ENCODE results near the gene UFD1.

The UFD1 gene

DNA sequence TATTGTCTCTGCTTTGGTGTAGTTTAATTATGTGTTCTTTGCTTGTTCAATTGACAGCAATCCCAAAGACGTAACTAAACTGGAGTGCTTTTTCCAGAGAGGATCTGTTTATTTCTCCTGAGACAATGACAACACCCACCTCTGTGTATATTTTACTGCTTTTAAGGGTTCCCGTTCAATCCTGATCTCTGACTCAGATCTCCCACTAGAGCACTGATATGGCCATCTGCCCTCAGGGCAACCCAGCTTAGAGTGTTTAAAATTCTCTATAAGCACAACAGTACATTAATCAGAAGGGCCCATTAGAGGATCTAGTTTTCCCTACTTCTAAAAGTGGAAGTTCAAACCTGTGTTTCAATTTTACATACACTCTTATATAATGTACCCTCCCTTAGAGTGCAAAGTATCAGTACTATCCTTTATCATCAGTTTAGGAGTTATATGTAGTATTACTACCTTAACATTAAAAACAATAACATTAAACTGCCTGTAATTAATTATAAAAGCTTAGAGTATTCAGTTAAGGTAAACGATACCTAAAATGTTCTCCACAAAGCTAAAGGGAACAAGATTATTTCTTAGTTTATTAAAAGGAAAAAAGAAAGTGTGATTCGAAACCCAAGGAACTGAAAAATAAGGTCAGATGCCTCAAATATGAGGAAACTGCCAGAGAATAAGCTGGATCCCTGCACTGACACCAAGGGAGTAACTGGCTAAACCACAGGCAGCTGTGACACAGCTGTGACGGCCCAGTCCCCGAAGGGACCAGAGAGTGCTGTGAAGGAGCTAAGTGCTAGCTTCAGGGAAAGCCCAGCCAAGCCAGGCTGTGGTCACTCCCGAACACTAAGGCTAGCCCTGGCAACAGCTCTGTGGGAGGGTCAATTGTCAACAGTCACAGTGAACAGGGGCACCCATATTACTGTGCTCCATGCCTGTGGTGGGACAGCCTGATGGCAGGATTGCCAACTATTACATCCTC lies 15.2 kb downstream of the UFD1 start:
- TF ChIP-seq, protein P1, sequence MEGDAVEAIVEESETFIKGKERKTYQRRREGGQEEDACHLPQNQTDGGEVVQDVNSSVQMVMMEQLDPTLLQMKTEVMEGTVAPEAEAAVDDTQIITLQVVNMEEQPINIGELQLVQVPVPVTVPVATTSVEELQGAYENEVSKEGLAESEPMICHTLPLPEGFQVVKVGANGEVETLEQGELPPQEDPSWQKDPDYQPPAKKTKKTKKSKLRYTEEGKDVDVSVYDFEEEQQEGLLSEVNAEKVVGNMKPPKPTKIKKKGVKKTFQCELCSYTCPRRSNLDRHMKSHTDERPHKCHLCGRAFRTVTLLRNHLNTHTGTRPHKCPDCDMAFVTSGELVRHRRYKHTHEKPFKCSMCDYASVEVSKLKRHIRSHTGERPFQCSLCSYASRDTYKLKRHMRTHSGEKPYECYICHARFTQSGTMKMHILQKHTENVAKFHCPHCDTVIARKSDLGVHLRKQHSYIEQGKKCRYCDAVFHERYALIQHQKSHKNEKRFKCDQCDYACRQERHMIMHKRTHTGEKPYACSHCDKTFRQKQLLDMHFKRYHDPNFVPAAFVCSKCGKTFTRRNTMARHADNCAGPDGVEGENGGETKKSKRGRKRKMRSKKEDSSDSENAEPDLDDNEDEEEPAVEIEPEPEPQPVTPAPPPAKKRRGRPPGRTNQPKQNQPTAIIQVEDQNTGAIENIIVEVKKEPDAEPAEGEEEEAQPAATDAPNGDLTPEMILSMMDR (IDR thresholded peaks at IDR 0.05) = no peak
- DNase-seq (ENCODE audit: low spot score) = no peak

DNA sequence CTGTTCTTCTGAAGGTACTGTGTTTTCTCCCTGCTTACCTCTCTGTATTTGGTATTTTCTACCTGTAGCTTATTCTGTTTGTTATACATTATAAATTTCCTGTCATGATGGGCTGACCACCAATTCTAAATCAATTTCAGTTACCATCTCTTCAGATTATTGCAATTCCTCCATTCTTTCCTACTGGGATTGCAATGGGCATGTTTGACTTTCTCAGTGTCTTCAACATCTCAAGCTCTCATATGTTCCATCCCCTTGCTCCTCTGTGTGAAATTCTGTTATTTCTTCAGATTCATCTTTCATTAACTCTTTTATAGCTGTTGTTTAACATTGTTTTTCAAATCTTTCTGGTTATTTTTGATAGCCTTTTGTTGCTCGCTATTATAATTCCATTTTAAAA lies 16.0 kb downstream of the UFD1 start:
- Histone ChIP-seq H3K27ac (no peak overlapping the region), H3K4me3 (no peak overlapping the region)
- no peak for DNase-seq (ENCODE audit: low spot score)
- TF ChIP-seq, protein P1 (IDR thresholded peaks at IDR 0.05) = no peak

More for the DNA sequence above, 15.2 kb downstream of the UFD1 start:
- Histone ChIP-seq H3K4me3 (no peak overlapping the region), H3K27ac (no peak overlapping the region)

DNA sequence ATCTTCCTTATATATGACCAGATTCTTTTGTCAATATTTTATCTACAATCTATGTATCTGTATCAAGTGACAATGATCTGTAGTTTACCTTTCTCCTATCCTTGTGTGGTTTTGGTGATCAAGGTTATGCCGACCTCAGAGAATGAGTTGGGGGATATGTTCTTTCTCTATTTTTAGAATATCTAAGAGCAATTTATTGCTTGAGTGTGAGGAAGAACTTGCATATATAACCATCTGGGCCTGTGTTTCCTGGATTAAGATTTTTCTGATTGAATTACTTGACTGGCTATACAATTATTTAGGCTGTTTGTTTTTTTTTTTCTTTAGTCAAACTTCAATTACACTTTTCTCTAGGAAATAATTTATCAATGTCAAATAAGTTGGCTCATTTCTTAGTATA lies 17.5 kb downstream of the UFD1 start:
- TF ChIP-seq, protein P1 (IDR thresholded peaks at IDR 0.05) = no peak
- Histone ChIP-seq H3K4me3 (no peak overlapping the region), H3K27ac (no peak overlapping the region)
- DNase-seq (ENCODE audit: low spot score) = no peak

DNA sequence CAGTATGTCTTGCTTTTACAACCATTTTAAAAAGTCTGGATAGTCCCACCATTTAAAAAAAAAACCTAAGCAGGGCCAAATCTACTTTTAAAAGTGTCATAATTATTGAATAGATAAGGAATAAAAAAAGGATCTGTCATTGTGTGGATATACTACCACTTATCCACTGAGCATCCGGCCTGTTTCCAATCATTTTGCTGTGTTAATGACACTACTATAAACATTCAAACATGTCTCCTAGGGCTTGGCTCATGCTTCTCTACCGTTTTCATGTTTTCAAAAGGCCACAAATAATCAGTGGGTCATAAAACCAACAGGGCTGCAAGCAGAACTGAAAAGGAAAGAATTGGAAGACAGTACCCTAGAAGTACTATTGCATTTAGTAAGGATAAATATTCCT lies 19.0 kb downstream of the UFD1 start:
- TF ChIP-seq, protein P1 (IDR thresholded peaks at IDR 0.05) = no peak
- no peak for DNase-seq (ENCODE audit: low spot score)
- no peak overlapping the region for H3K27ac ChIP-seq
- no peak overlapping the region for H3K4me3 ChIP-seq

DNA sequence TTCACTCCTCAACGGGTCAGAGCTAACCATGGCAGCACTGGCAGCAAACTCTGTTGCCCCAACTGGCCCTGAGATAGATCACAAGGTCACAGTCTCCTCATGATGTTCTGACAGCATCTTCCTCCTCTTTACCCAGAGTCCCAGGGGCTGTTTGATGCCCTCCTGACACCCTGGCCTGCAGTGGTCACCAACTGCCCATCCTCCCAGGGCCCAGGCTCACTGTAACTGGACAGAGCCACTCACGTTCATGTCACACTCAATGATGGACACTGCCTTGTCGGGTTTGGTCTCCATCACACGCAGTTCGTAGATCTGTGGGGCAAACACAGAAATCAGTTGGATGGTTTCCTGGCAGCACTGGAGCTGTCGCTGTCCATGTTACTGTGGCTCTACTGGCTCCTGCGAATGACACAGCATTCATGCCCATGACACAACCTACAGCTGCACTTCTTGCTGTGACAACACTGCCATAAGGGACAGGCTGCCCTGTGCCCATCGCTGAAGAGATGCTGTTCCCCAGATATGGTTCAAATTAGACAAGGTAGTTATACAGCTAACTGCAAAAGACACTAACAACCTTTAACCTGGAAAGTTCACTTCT lies 21.1 kb downstream of the UFD1 start:
- H3K4me3 ChIP-seq = no peak overlapping the region
- H3K27ac ChIP-seq = no peak overlapping the region
- no peak for DNase-seq (ENCODE audit: low spot score)
- TF ChIP-seq, protein P1 (IDR thresholded peaks at IDR 0.05) = no peak

DNA sequence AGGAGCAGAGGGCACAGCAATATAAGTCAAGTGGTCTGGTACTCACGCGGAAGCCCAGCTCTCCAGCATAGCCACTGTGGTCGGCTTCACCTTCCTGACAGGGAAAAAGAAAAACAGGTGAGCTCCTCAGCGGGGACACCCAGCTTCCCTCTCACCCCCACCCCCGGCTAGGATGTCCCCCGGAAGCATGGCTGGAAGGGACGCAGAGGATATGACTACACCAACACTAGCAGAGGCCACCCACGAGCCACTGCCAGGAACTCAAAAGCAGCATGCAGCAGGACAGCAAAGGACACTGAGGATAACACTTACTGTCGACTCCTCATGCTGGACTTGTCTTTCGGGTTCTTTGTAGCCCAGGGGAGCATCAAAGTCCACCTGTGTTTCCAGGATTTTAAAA lies 22.5 kb downstream of the UFD1 start:
- no peak overlapping the region for H3K27ac ChIP-seq
- no peak for DNase-seq (ENCODE audit: low spot score)
- H3K4me3 ChIP-seq = no peak overlapping the region
- TF ChIP-seq, protein P1 (IDR thresholded peaks at IDR 0.05) = no peak
